HepG2 (cell line): ENCODE measurements around the gene FAM89B. TPM values are rescaled to one million over a fixed set of nuclear protein-coding genes. Genes with fewer than 3 reads are reported as not detected.
A peak's percentile ranks its signal among the peaks of the same experiment; 100 is the strongest.

Experiments
- CENPT ChIP-seq: sonication (generic); formaldehyde crosslinking; IDR thresholded peaks from 2 replicates; pipeline ENCODE4 v1.8.0; 2022; ENCODE audit warnings: low read depth, mild to moderate bottlenecking, moderate library complexity, missing genetic modification reagents
- CENPX ChIP-seq: sonication (generic); formaldehyde crosslinking; IDR thresholded peaks from 2 replicates; pipeline ENCODE4 v1.9.0; 2021; ENCODE audit warnings: mild to moderate bottlenecking, missing genetic modification reagents, moderate library complexity
- GPBP1L1 ChIP-seq: sonication (generic); formaldehyde crosslinking; IDR thresholded peaks from 2 replicates; pipeline ENCODE4 v1.5.0; 2020; ENCODE audit warnings: mild to moderate bottlenecking, missing genetic modification reagents
- HNF4G ChIP-seq, 2 experiments: sonication (generic) in 1 of 2; formaldehyde crosslinking in 1 of 2; IDR thresholded peaks; 2 replicates each; pipeline versions ENCODE4 v1.4.0 to v1.6.1; 2011 to 2020; ENCODE audit warnings: borderline replicate concordance in 2 of 2, low read depth in 2 of 2, mild to moderate bottlenecking in 2 of 2, low read length in 1 of 2, missing genetic modification reagents in 1 of 2, moderate library complexity in 1 of 2
- MBD4 ChIP-seq: IDR thresholded peaks from 2 replicates; pipeline ENCODE4 v1.6.1; 2012; ENCODE audit warnings: low read length, inconsistent platforms, borderline replicate concordance
- MED13 ChIP-seq: sonication (generic); formaldehyde crosslinking; IDR thresholded peaks from 2 replicates; pipeline ENCODE4 v1.5.0; 2020; ENCODE audit warnings: missing genetic modification reagents
- NR2F2 ChIP-seq: IDR thresholded peaks from 2 replicates; pipeline ENCODE4 v1.6.1; 2012; ENCODE audit warnings: low read depth, inconsistent platforms, borderline replicate concordance
- POLR2AphosphoS2 ChIP-seq: IDR thresholded peaks from 2 replicates; pipeline ENCODE4 v1.6.1; 2011; ENCODE audit warnings: low read depth, low read length, improper control_type of control experiment
- RFX3 ChIP-seq: IDR thresholded peaks from 2 replicates; pipeline ENCODE4 v1.6.1; 2016; ENCODE audit warnings: missing biosample characterization, missing genetic modification reagents
- SIX1 ChIP-seq: sonication (generic); formaldehyde crosslinking; IDR thresholded peaks from 2 replicates; pipeline ENCODE4 v1.4.0; 2020; ENCODE audit warnings: missing genetic modification reagents, borderline replicate concordance
- SMAD3 ChIP-seq: sonication (generic); formaldehyde crosslinking; IDR thresholded peaks from 2 replicates; pipeline ENCODE4 v1.4.0; 2020; ENCODE audit warnings: missing genetic modification reagents
- SRF ChIP-seq: IDR thresholded peaks from 2 replicates; pipeline ENCODE4 v1.6.1; 2011; ENCODE audit warnings: mild to moderate bottlenecking, low read depth, low read length, moderate library complexity
- STAT5B ChIP-seq: sonication (generic); formaldehyde crosslinking; IDR thresholded peaks from 2 replicates; pipeline ENCODE4 v1.4.0; 2020; ENCODE audit warnings: missing genetic modification reagents
- YEATS4 ChIP-seq: sonication (generic); formaldehyde crosslinking; IDR thresholded peaks from 2 replicates; pipeline ENCODE4 v1.4.0; 2020; ENCODE audit warnings: missing genetic modification reagents, borderline replicate concordance
- YY1 ChIP-seq: IDR thresholded peaks from 2 replicates; pipeline ENCODE4 v1.6.1; 2011; ENCODE audit warnings: low read length, low read depth, moderate library complexity, mild to moderate bottlenecking; ENCODE audit not compliant: insufficient read depth, insufficient replicate concordance
- ZBTB42 ChIP-seq: sonication (generic); formaldehyde crosslinking; IDR thresholded peaks from 2 replicates; pipeline ENCODE4 v1.5.0; 2020; ENCODE audit warnings: mild to moderate bottlenecking, missing genetic modification reagents
- ZEB1 ChIP-seq: IDR thresholded peaks from 2 replicates; pipeline ENCODE4 v1.6.1; 2012; ENCODE audit warnings: mild to moderate bottlenecking, low read depth, inconsistent platforms; ENCODE audit not compliant: insufficient replicate concordance
- ZFP82 ChIP-seq: sonication (generic); formaldehyde crosslinking; IDR thresholded peaks from 2 replicates; pipeline ENCODE4 v1.5.1; 2020; ENCODE audit warnings: mild to moderate bottlenecking, missing genetic modification reagents, borderline replicate concordance
- ZNF282 ChIP-seq: fragments of 450-650 bp; IDR thresholded peaks from 2 replicates; pipeline ENCODE4 v1.6.1; 2018; ENCODE audit not compliant: partially characterized antibody
- ZNF672 ChIP-seq: sonication (generic); formaldehyde crosslinking; IDR thresholded peaks from 2 replicates; pipeline ENCODE4 v1.8.1; 2022; ENCODE audit warnings: missing genetic modification reagents
- ZNF788 ChIP-seq: sonication (generic); formaldehyde crosslinking; IDR thresholded peaks from 2 replicates; pipeline ENCODE4 v1.5.0; 2020; ENCODE audit warnings: mild to moderate bottlenecking, missing genetic modification reagents, borderline replicate concordance
- polyA plus RNA-seq, 8 experiments: library from polyadenylated mRNA; depleted of rRNA in 3 of 8; stranded (reverse) in 7 of 8; unstranded in 1 of 8; fragments of >200 nt; fragmentation: Illumina TruSeq in 4 of 8; extraction: Trizol in 4 of 8; gene quantifications; 2 replicates each; pipeline versions ENCODE4 v1.2.1 to v1.2.3, GENCODE V29; 2011 to 2016; ENCODE audit warnings: low read depth in 4 of 8, missing spikeins in 1 of 8, mixed read lengths in 1 of 8; ENCODE audit not compliant: insufficient read depth in 1 of 8
- total RNA-seq, 5 experiments: library from RNA; depleted of rRNA; stranded (reverse); fragments of >200 nt; fragmentation: Illumina TruSeq; extraction: Trizol; gene quantifications; 2 replicates each; pipeline ENCODE4 v1.2.3, GENCODE V29; 2016; ENCODE audit warnings: low read depth in 1 of 5
- TF ChIP-seq, protein P1 (sequence below): sonication (generic); formaldehyde crosslinking; IDR thresholded peaks from 2 replicates; pipeline ENCODE4 v1.4.0; 2020; ENCODE audit warnings: mild to moderate bottlenecking, missing genetic modification reagents
- TF ChIP-seq, protein P2 (sequence below): sonication (generic); formaldehyde crosslinking; conservative IDR thresholded peaks from 2 replicates; pipeline ENCODE4 v1.4.0; 2020; ENCODE audit warnings: missing genetic modification reagents
- TF ChIP-seq, protein P3 (sequence below): sonication (generic); formaldehyde crosslinking; IDR thresholded peaks from 2 replicates; pipeline ENCODE4 v1.5.0; 2020; ENCODE audit warnings: mild to moderate bottlenecking, missing genetic modification reagents

The FAM89B gene
- total and polyA plus RNA-seq, 2 of the 13 experiments (the other 11 are each of a cell fraction or from before 2014, with no cell fraction given) = 5.7 to 8.0 TPM

GRCh38 chr11:65524741-65525545 is 47.4 kb upstream of the FAM89B start, which contains the start of gene SCYL1 (continued):
- TF ChIP-seq ZBTB42 = no peak
- no peak for TF ChIP-seq ZEB1
- no peak for TF ChIP-seq ZFP82 (CRISPR knock-in tag)
- TF ChIP-seq MBD4 = no peak
- TF ChIP-seq SRF = no peak
- TF ChIP-seq ZNF672 (CRISPR knock-in tag) = no peak
- no peak for TF ChIP-seq ZNF282
- no peak for TF ChIP-seq CENPX
- TF ChIP-seq CENPT (CRISPR knock-in tag) = no peak
- no peak for TF ChIP-seq POLR2AphosphoS2
- TF ChIP-seq GPBP1L1 (CRISPR knock-in tag) = no peak
- peak; percentile 32 for TF ChIP-seq YY1
- TF ChIP-seq, protein P1, sequence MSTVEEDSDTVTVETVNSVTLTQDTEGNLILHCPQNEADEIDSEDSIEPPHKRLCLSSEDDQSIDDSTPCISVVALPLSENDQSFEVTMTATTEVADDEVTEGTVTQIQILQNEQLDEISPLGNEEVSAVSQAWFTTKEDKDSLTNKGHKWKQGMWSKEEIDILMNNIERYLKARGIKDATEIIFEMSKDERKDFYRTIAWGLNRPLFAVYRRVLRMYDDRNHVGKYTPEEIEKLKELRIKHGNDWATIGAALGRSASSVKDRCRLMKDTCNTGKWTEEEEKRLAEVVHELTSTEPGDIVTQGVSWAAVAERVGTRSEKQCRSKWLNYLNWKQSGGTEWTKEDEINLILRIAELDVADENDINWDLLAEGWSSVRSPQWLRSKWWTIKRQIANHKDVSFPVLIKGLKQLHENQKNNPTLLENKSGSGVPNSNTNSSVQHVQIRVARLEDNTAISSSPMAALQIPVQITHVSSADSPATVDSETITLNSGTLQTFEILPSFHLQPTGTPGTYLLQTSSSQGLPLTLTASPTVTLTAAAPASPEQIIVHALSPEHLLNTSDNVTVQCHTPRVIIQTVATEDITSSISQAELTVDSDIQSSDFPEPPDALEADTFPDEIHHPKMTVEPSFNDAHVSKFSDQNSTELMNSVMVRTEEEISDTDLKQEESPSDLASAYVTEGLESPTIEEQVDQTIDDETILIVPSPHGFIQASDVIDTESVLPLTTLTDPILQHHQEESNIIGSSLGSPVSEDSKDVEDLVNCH = no peak
- no peak for TF ChIP-seq SIX1 (CRISPR knock-in tag)
- no peak for TF ChIP-seq NR2F2
- no peak for TF ChIP-seq SMAD3 (CRISPR knock-in tag)
- TF ChIP-seq, protein P2, sequence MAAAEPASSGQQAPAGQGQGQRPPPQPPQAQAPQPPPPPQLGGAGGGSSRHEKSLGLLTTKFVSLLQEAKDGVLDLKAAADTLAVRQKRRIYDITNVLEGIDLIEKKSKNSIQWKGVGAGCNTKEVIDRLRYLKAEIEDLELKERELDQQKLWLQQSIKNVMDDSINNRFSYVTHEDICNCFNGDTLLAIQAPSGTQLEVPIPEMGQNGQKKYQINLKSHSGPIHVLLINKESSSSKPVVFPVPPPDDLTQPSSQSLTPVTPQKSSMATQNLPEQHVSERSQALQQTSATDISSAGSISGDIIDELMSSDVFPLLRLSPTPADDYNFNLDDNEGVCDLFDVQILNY = no peak
- no peak for TF ChIP-seq STAT5B (CRISPR knock-in tag)
- peak; percentile 73; the same call in 1 of the 2 replicates for TF ChIP-seq ZNF788 (CRISPR knock-in tag)
- no peak for TF ChIP-seq RFX3 (CRISPR knock-in tag)
- TF ChIP-seq YEATS4 (CRISPR knock-in tag) = peak; percentile 89; the same call in 1 of the 2 replicates
- TF ChIP-seq MED13 (CRISPR knock-in tag) = no peak
- TF ChIP-seq, protein P3, sequence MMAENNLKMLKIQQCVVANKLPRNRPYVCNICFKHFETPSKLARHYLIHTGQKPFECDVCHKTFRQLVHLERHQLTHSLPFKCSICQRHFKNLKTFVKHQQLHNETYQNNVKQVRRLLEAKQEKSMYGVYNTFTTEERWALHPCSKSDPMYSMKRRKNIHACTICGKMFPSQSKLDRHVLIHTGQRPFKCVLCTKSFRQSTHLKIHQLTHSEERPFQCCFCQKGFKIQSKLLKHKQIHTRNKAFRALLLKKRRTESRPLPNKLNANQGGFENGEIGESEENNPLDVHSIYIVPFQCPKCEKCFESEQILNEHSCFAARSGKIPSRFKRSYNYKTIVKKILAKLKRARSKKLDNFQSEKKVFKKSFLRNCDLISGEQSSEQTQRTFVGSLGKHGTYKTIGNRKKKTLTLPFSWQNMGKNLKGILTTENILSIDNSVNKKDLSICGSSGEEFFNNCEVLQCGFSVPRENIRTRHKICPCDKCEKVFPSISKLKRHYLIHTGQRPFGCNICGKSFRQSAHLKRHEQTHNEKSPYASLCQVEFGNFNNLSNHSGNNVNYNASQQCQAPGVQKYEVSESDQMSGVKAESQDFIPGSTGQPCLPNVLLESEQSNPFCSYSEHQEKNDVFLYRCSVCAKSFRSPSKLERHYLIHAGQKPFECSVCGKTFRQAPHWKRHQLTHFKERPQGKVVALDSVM (CRISPR knock-in tag) = no peak
- TF ChIP-seq HNF4G (IDR thresholded peaks at IDR 0.05; ENCODE audit: borderline replicate concordance, low read depth, low read length) = no peak
- no peak for TF ChIP-seq HNF4G (CRISPR knock-in tag; IDR thresholded peaks at IDR 0.05; ENCODE audit: borderline replicate concordance, low read depth)
